OCI-LY7 (cell line): Measurements from ENCODE around the gene LPIN2. TPM values are rescaled to one million over a fixed set of nuclear protein-coding genes. Genes with fewer than 3 reads are reported as not detected.

Experiments
- BruUV-seq: library from RNA; stranded (reverse); fragments of 400-500 nt; replicated peaks from 2 replicates; lab custom pipeline; 2021; lab: Mats Ljungman, UMichigan
- CTCF ChIA-PET: fragments of 300-600 bp; sonication (Branson Sonifier 250); formaldehyde crosslinking; loops from one replicate; lab custom pipeline; 2022; ENCODE audit warnings: antibody characterized with exemption; ENCODE audit not compliant: unreplicated experiment; lab: Charles Lee
- POLR2A ChIA-PET: fragments of 300-600 bp; sonication (Branson Sonifier 250); formaldehyde crosslinking; loops from one replicate; lab custom pipeline; 2022; ENCODE audit warnings: antibody characterized with exemption; lab: Charles Lee
- DNase-seq: peaks from one replicate; pipeline ENCODE4 v3.0.0-alpha.2; 2015; ENCODE audit warnings: low spot score
- H2AFZ ChIP-seq: fragments of 200-600 bp; sonication (generic), shearing (Covaris generic); 2 replicates; pipeline ENCODE4 v1.6.1; 2014; ENCODE audit warnings: mild to moderate bottlenecking, antibody characterized with exemption, low read length, moderate library complexity
- H3K27ac ChIP-seq: fragments of 200-600 bp; sonication (generic); 2 replicates; pipeline ENCODE4 v1.5.1; 2014; ENCODE audit warnings: mixed run types, low read depth, mild to moderate bottlenecking, moderate library complexity, low read length, inconsistent platforms; ENCODE audit not compliant: poor library complexity, severe bottlenecking
- H3K36me3 ChIP-seq: fragments of 200-600 bp; sonication (generic); 2 replicates; pipeline ENCODE4 v1.6.1; 2014; ENCODE audit warnings: mild to moderate bottlenecking, antibody characterized with exemption, low read length, moderate library complexity, mixed read lengths; ENCODE audit not compliant: insufficient read depth
- H3K4me1 ChIP-seq: fragments of 200-600 bp; sonication (generic); 2 replicates; pipeline ENCODE4 v1.5.1; 2014; ENCODE audit warnings: mild to moderate bottlenecking, low read length; ENCODE audit not compliant: insufficient read depth, poor library complexity, severe bottlenecking
- H3K4me2 ChIP-seq: fragments of 200-600 bp; sonication (generic); 2 replicates; pipeline ENCODE4 v1.6.1; 2014; ENCODE audit warnings: mild to moderate bottlenecking, low read length
- H3K4me3 ChIP-seq: fragments of 200-600 bp; sonication (generic); 2 replicates; pipeline ENCODE4 v1.5.1; 2014; ENCODE audit warnings: mild to moderate bottlenecking, low read depth, low read length; ENCODE audit not compliant: poor library complexity, severe bottlenecking
- H3K79me2 ChIP-seq: fragments of 200-600 bp; sonication (generic); 2 replicates; pipeline ENCODE4 v1.6.1; 2016; ENCODE audit warnings: low read depth, mild to moderate bottlenecking, low read length, moderate library complexity, mixed read lengths; ENCODE audit not compliant: insufficient read depth
- H3K9me2 ChIP-seq: fragments of 200-600 bp; sonication (generic); 2 replicates; pipeline ENCODE4 v1.6.1; 2016; ENCODE audit warnings: mild to moderate bottlenecking, low read length, mixed read lengths; ENCODE audit not compliant: insufficient read depth
- H3K9me3 ChIP-seq: fragments of 200-600 bp; sonication (generic); 2 replicates; pipeline ENCODE4 v1.6.1; 2014; ENCODE audit warnings: mild to moderate bottlenecking, mixed run types, low read length, mixed read lengths
- H4K20me1 ChIP-seq: fragments of 200-600 bp; sonication (generic); 2 replicates; pipeline ENCODE4 v1.6.1; 2014; ENCODE audit warnings: mild to moderate bottlenecking, antibody characterized with exemption, low read length, moderate library complexity, mixed read lengths; ENCODE audit not compliant: insufficient read depth
- CTCF ChIP-seq: fragments of 200-600 bp; sonication (generic); conservative IDR thresholded peaks from 2 replicates; pipeline ENCODE4 v1.5.1; 2014; ENCODE audit warnings: mild to moderate bottlenecking, antibody characterized with exemption, low read length, moderate library complexity, mixed read lengths
- EZH2phosphoT487 ChIP-seq: fragments of 200-600 bp; sonication (generic); IDR thresholded peaks from 2 replicates; pipeline ENCODE4 v1.6.1; 2018; ENCODE audit warnings: low read depth, borderline replicate concordance, mild to moderate bottlenecking, mixed run types, antibody characterized with exemption, low read length, moderate library complexity, mixed read lengths
- intact Hi-C: fragments of 100-400 bp; cut with micrococcal nuclease; formaldehyde crosslinking; loops from one replicate; pipeline ENCODE4 v1.10.0; 2022; ENCODE audit not compliant: unreplicated experiment
- total RNA-seq, 2 experiments: library from RNA; depleted of rRNA in 1 of 2; stranded (reverse); fragments of >200 nt in 1 of 2; shearing (Covaris generic) in 1 of 2; gene quantifications; 2 replicates each; pipeline ENCODE4 v1.2.3, GENCODE V29; 2014 to 2022

LPIN2 gene
- total RNA-seq, 2 experiments from 2014 or later, result 18.9 to 20.1 TPM

- Histone ChIP-seq H3K4me1 (peaks cover 72% of the 10 kb centered on the region), H3K79me2 (peaks cover 64% of the 10 kb centered on the region; the same call in 1 of the 2 replicates), H2AFZ (peak overlapping the region; percentile 40; the same call in 1 of the 2 replicates), H3K9me3 (no peaks in the 10 kb centered on the region), H3K36me3 (peaks cover 3% of the 10 kb centered on the region; the same call in 1 of the 2 replicates), H4K20me1 (peaks cover 3% of the 10 kb centered on the region; the same call in 1 of the 2 replicates), H3K27ac (no peak overlapping the region), H3K4me3 (no peak overlapping the region), H3K4me2 (peak overlapping the region; percentile 55), H3K9me2 (no peaks in the 10 kb centered on the region)
- no peak for TF ChIP-seq EZH2phosphoT487
- 0 out of 2 replicates have a peak, but pooled peaks have one; percentile 20 for TF ChIP-seq CTCF
- POLR2A ChIA-PET, result interaction anchor here (0.6 to 2.1 kb wide), 8 partner anchors 18 to 256 kb away, joined by 3 to 10 read pairs (median 3); no protein-coding TSS in a partner anchor
- intact Hi-C loops, result no loop called here
- BruUV-seq, result no TSS peak
- no peak for DNase-seq
- CTCF ChIA-PET, result interaction anchor here (0.5 to 0.9 kb wide), 2 partner anchors 263 to 264 kb away, joined by 3 to 4 read pairs; no protein-coding TSS in a partner anchor
Measured at GRCh38 chr18:2982452-2983269, 30.3 kb downstream of the LPIN2 start.

GRCh38 chr18:2982022-2982421 lies 30.9 kb downstream of the LPIN2 start:
- H3K9me2 ChIP-seq, result no peaks in the 10 kb centered on the region
- peak overlapping the region; percentile 40; the same call in 1 of the 2 replicates for H2AFZ ChIP-seq
- no peaks in the 10 kb centered on the region; the same call in 1 of the 2 replicates for H3K36me3 ChIP-seq
- peak overlapping the region; percentile 12 for H3K4me3 ChIP-seq
- TF ChIP-seq CTCF (no peak), EZH2phosphoT487 (no peak)
- no peaks in the 10 kb centered on the region for H3K9me3 ChIP-seq
- intact Hi-C loops, result no loop called here
- DNase-seq, result no peak
- peak overlapping the region; percentile 55 for H3K4me2 ChIP-seq
- peaks cover 72% of the 10 kb centered on the region for H3K4me1 ChIP-seq
- no TSS peak for BruUV-seq
- ChIA-PET CTCF (interaction anchor here (0.5 kb wide), 1 partner anchor 263 kb away, joined by 3 read pairs; no protein-coding TSS in a partner anchor), POLR2A (interaction anchor here (0.8 to 2.1 kb wide), 4 partner anchors 19 to 28 kb away, joined by 3 to 10 read pairs (median 5); no protein-coding TSS in a partner anchor)
- peaks cover 3% of the 10 kb centered on the region; the same call in 1 of the 2 replicates for H4K20me1 ChIP-seq
- peaks cover 64% of the 10 kb centered on the region; the same call in 1 of the 2 replicates for H3K79me2 ChIP-seq
- H3K27ac ChIP-seq, result peak overlapping the region; percentile 62
